Loucy (cell line): ENCODE results near the gene ELP2.
"Not testable (repeated sequence)": the region's sequence is repeated elsewhere in the genome, so short reads cannot be mapped to it uniquely, and the experiment has no call there.

ENCODE experiments used
- H2AFZ ChIP-seq: fragments of 200-600 bp; sonication (generic); 2 replicates; pipeline ENCODE4 v1.6.0; 2016; ENCODE audit warnings: antibody characterized with exemption, mild to moderate bottlenecking, low read length, moderate library complexity
- H3F3A ChIP-seq: fragments of 200-600 bp; 2 replicates; pipeline ENCODE4 v1.6.0; 2016; ENCODE audit warnings: antibody characterized with exemption, low read depth, mild to moderate bottlenecking
- H3K27me3 ChIP-seq: fragments of 200-600 bp; sonication (generic); 2 replicates; pipeline ENCODE4 v1.6.1; 2014; ENCODE audit warnings: low read length, mild to moderate bottlenecking; ENCODE audit not compliant: insufficient read depth, poor library complexity, severe bottlenecking
- H3K36me3 ChIP-seq: fragments of 200-600 bp; sonication (generic); 2 replicates; pipeline ENCODE4 v1.6.1; 2016; ENCODE audit warnings: low read length; ENCODE audit not compliant: insufficient read depth
- H3K4me1 ChIP-seq: fragments of 200-600 bp; sonication (generic); 2 replicates; pipeline ENCODE4 v1.5.1; 2014; ENCODE audit warnings: low read length, mild to moderate bottlenecking; ENCODE audit not compliant: insufficient read depth, poor library complexity, severe bottlenecking
- H3K4me2 ChIP-seq: fragments of 200-600 bp; sonication (generic); 2 replicates; pipeline ENCODE4 v1.6.0; 2014; ENCODE audit warnings: antibody characterized with exemption, low read length, low read depth, mild to moderate bottlenecking; ENCODE audit not compliant: poor library complexity, severe bottlenecking
- H3K4me3 ChIP-seq: fragments of 200-600 bp; sonication (generic); 2 replicates; pipeline ENCODE4 v1.5.1; 2014; ENCODE audit warnings: low read length, mild to moderate bottlenecking, mixed read lengths; ENCODE audit not compliant: poor library complexity, severe bottlenecking
- H3K79me2 ChIP-seq: fragments of 200-600 bp; sonication (generic); 2 replicates; pipeline ENCODE4 v1.6.1; 2014; ENCODE audit warnings: low read length; ENCODE audit not compliant: insufficient read depth
- H3K9ac ChIP-seq: fragments of 200-600 bp; sonication (generic); 2 replicates; pipeline ENCODE4 v1.6.0; 2014; ENCODE audit warnings: mild to moderate bottlenecking, low read depth, low read length, moderate library complexity; ENCODE audit not compliant: poor library complexity, severe bottlenecking
- H3K9me2 ChIP-seq: fragments of 200-600 bp; sonication (generic); replicated peaks from 2 replicates; pipeline ENCODE4 v1.6.1; 2016; ENCODE audit warnings: low read depth, low read length, mixed read lengths
- H3K9me3 ChIP-seq: fragments of 200-600 bp; sonication (generic); 2 replicates; pipeline ENCODE4 v1.6.1; 2014; ENCODE audit warnings: mild to moderate bottlenecking, antibody characterized with exemption, low read length, low read depth; ENCODE audit not compliant: insufficient read depth
- H4K20me1 ChIP-seq: fragments of 200-600 bp; sonication (generic); 2 replicates; pipeline ENCODE4 v1.6.0; 2014; ENCODE audit warnings: antibody characterized with exemption, low read length, mild to moderate bottlenecking; ENCODE audit not compliant: insufficient read depth, poor library complexity, severe bottlenecking
- CTCF ChIP-seq: fragments of 200-600 bp; sonication (generic); conservative IDR thresholded peaks from 2 replicates; pipeline ENCODE4 v1.5.1; 2014; ENCODE audit warnings: mild to moderate bottlenecking, antibody characterized with exemption, low read length
- EZH2phosphoT487 ChIP-seq: fragments of 200-600 bp; IDR thresholded peaks from 2 replicates; pipeline ENCODE4 v1.6.1; 2018; ENCODE audit warnings: antibody characterized with exemption, mild to moderate bottlenecking, moderate library complexity, borderline replicate concordance

Gene ELP2

GRCh38 chr18:36114251-36114650 is 15.4 kb upstream of the ELP2 start:
- no peak for TF ChIP-seq EZH2phosphoT487
- TF ChIP-seq CTCF = no peak
- Histone ChIP-seq H3K79me2 (no peaks in the 10 kb centered on the region), H4K20me1 (no peaks in the 10 kb centered on the region), H3K36me3 (peaks cover 58% of the 10 kb centered on the region; the same call in 1 of the 2 replicates), H3K9ac (no peak overlapping the region), H3K9me2 (no peaks in the 10 kb centered on the region), H3K4me2 (no peak overlapping the region), H3K4me1 (no peaks in the 10 kb centered on the region), H3K4me3 (no peak overlapping the region), H2AFZ (no peak overlapping the region), H3K9me3 (no peaks in the 10 kb centered on the region), H3K27me3 (no peaks in the 10 kb centered on the region), H3F3A (no peaks in the 10 kb centered on the region)

GRCh38 chr18:36114738-36115137 is 15.0 kb upstream of the ELP2 start:
- Histone ChIP-seq H3F3A (no peaks in the 10 kb centered on the region), H3K36me3 (peaks cover 54% of the 10 kb centered on the region; the same call in 1 of the 2 replicates), H3K9ac (no peak overlapping the region), H3K4me3 (no peak overlapping the region), H3K9me3 (no peaks in the 10 kb centered on the region), H2AFZ (no peak overlapping the region), H3K9me2 (no peaks in the 10 kb centered on the region), H3K79me2 (no peaks in the 10 kb centered on the region), H3K4me1 (no peaks in the 10 kb centered on the region), H3K27me3 (no peaks in the 10 kb centered on the region), H3K4me2 (no peak overlapping the region), H4K20me1 (no peaks in the 10 kb centered on the region)
- no peak for TF ChIP-seq EZH2phosphoT487
- no peak for TF ChIP-seq CTCF

- not testable (repeated sequence) for H3K9me2 ChIP-seq, H3K4me1 ChIP-seq, H3K79me2 ChIP-seq, H3K4me3 ChIP-seq, H4K20me1 ChIP-seq, H3K4me2 ChIP-seq, H3K9me3 ChIP-seq, H3K27me3 ChIP-seq, H3K9ac ChIP-seq, H3F3A ChIP-seq, H2AFZ ChIP-seq
- peaks cover 46% of the 10 kb centered on the region; the same call in 1 of the 2 replicates for H3K36me3 ChIP-seq
Observed at GRCh38 chr18:36116771-36117170, 12.9 kb upstream of the ELP2 start.

GRCh38 chr18:36120297-36120696 is 9.4 kb upstream of the ELP2 start:
- H4K20me1 ChIP-seq = peaks cover 5% of the 10 kb centered on the region
- no peak overlapping the region for H2AFZ ChIP-seq
- no peaks in the 10 kb centered on the region for H3K9me2 ChIP-seq
- H3K9ac ChIP-seq = no peak overlapping the region
- TF ChIP-seq EZH2phosphoT487 (no peak), CTCF (no peak)
- peaks cover 28% of the 10 kb centered on the region for H3K4me1 ChIP-seq
- peaks cover 9% of the 10 kb centered on the region; the same call in 1 of the 2 replicates for H3K79me2 ChIP-seq
- no peaks in the 10 kb centered on the region for H3F3A ChIP-seq
- H3K4me2 ChIP-seq = no peak overlapping the region
- H3K36me3 ChIP-seq = peaks cover 19% of the 10 kb centered on the region; the same call in 1 of the 2 replicates
- H3K4me3 ChIP-seq = no peak overlapping the region
- no peaks in the 10 kb centered on the region for H3K9me3 ChIP-seq
- H3K27me3 ChIP-seq = no peaks in the 10 kb centered on the region
